SK-N-SH treated with all-trans-retinoic acid at 6 μM for 48 hours (cell line): ENCODE data around the gene PINK1.

ENCODE experiments used
- CREB5 ChIP-seq: fragments of 250-450 bp; sonication (Bioruptor Pico); IDR thresholded peaks from 2 replicates; pipeline ENCODE4 v1.5.1; 2020; ENCODE audit warnings: low read depth, mild to moderate bottlenecking, moderate library complexity
- OSR1 ChIP-seq: fragments of 250-450 bp; sonication (Bioruptor Pico); IDR thresholded peaks from 2 replicates; pipeline ENCODE4 v1.8.0; 2022; ENCODE audit warnings: moderate library complexity, mild to moderate bottlenecking, inconsistent platforms
- POU6F1 ChIP-seq: fragments of 250-450 bp; sonication (Bioruptor Pico); IDR thresholded peaks from 2 replicates; pipeline ENCODE4 v1.8.0; 2021; ENCODE audit warnings: low read depth, mild to moderate bottlenecking, moderate library complexity, borderline replicate concordance
- RARB ChIP-seq: fragments of 250-450 bp; sonication (Bioruptor Pico); IDR thresholded peaks from 2 replicates; pipeline ENCODE4 v1.8.0; 2021; ENCODE audit warnings: mild to moderate bottlenecking, moderate library complexity
- ZC3H10 ChIP-seq: fragments of 250-450 bp; sonication (Bioruptor Pico); IDR thresholded peaks from 2 replicates; pipeline ENCODE4 v1.5.1; 2021; ENCODE audit warnings: mild to moderate bottlenecking, moderate library complexity
- ZNF70 ChIP-seq: fragments of 450-650 bp; formaldehyde crosslinking; IDR thresholded peaks from 2 replicates; pipeline ENCODE4 v1.5.0; 2020; ENCODE audit warnings: mild to moderate bottlenecking, moderate library complexity
- ZNF8 ChIP-seq: fragments of 450-650 bp; formaldehyde crosslinking; IDR thresholded peaks from 2 replicates; pipeline ENCODE4 v1.5.0; 2020; ENCODE audit warnings: mild to moderate bottlenecking, moderate library complexity

GRCh38 chr1:20663365-20663764 is 30.1 kb downstream of the PINK1 start:
- TF ChIP-seq OSR1 (CRISPR knock-in tag) (no peak), RARB (CRISPR knock-in tag) (no peak), CREB5 (CRISPR knock-in tag) (no peak), ZNF70 (CRISPR knock-in tag) (no peak), ZC3H10 (CRISPR knock-in tag) (no peak), ZNF8 (CRISPR knock-in tag) (no peak), POU6F1 (CRISPR knock-in tag) (no peak)
